PC-3 (cell line): ENCODE data around the gene SLC6A17. TPM values are rescaled to one million over a fixed set of nuclear protein-coding genes. Genes with fewer than 3 reads are reported as not detected.
A peak's percentile ranks its signal among the peaks of the same experiment; 100 is the strongest.

Source experiments
- ATAC-seq: fragments of 200-7000 bp; cut with Tn5 transposase; 2 replicates; pipeline ENCODE4 v1.9.1; 2020; ENCODE audit warnings: mild to moderate bottlenecking, moderate library complexity
- BruUV-seq: library from RNA; stranded (reverse); fragments of 400-500 nt; replicated peaks from 2 replicates; lab custom pipeline; 2021; lab: Mats Ljungman, UMichigan
- CTCF ChIA-PET: fragments of 300-600 bp; sonication (Branson Sonifier 250); formaldehyde crosslinking; loops from one replicate; lab custom pipeline; 2022; ENCODE audit warnings: antibody characterized with exemption; lab: Charles Lee
- POLR2A ChIA-PET: fragments of 300-600 bp; sonication (Branson Sonifier 250); formaldehyde crosslinking; loops from one replicate; lab custom pipeline; 2022; ENCODE audit warnings: antibody characterized with exemption; ENCODE audit not compliant: unreplicated experiment; lab: Charles Lee
- DNase-seq: peaks from one replicate; pipeline ENCODE4 v3.0.0-alpha.2; 2015
- H2AFZ ChIP-seq: fragments of 300-600 bp; sonication (generic); 2 replicates; pipeline ENCODE4 v1.6.0; 2016; ENCODE audit warnings: antibody characterized with exemption, low read length
- H3F3A ChIP-seq: fragments of 300-600 bp; sonication (generic); one replicate; pipeline ENCODE4 v1.6.0; 2017; ENCODE audit warnings: antibody characterized with exemption, low read length, control low read depth, mild to moderate bottlenecking; ENCODE audit not compliant: unreplicated experiment
- H3K27ac ChIP-seq: fragments of 300-600 bp; sonication (generic); 2 replicates; pipeline ENCODE4 v1.5.1; 2016; ENCODE audit warnings: mild to moderate bottlenecking, low read length
- H3K27me3 ChIP-seq: fragments of 300-600 bp; sonication (generic); 2 replicates; pipeline ENCODE4 v1.6.1; 2016; ENCODE audit warnings: low read length, mixed read lengths
- H3K36me3 ChIP-seq: fragments of 300-600 bp; sonication (generic); 2 replicates; pipeline ENCODE4 v1.6.1; 2016; ENCODE audit warnings: low read depth, mixed run types, low read length, mixed read lengths
- H3K4me1 ChIP-seq: fragments of 300-600 bp; sonication (generic); 2 replicates; pipeline ENCODE4 v1.5.1; 2016; ENCODE audit warnings: low read length; ENCODE audit not compliant: insufficient read depth
- H3K4me2 ChIP-seq: fragments of 300-600 bp; sonication (generic); 2 replicates; pipeline ENCODE4 v1.6.0; 2016; ENCODE audit warnings: low read length
- H3K4me3 ChIP-seq: fragments of 300-600 bp; sonication (generic); 2 replicates; pipeline ENCODE4 v1.5.1; 2016; ENCODE audit warnings: mild to moderate bottlenecking, low read length, mixed read lengths
- H3K79me2 ChIP-seq: fragments of 300-600 bp; sonication (generic); 2 replicates; pipeline ENCODE4 v1.6.1; 2017; ENCODE audit warnings: low read length, mixed read lengths
- H3K9ac ChIP-seq: fragments of 300-600 bp; sonication (generic); 2 replicates; pipeline ENCODE4 v1.6.0; 2016; ENCODE audit warnings: mild to moderate bottlenecking, low read length
- H3K9me2 ChIP-seq: fragments of 300-600 bp; sonication (generic); replicated peaks from 2 replicates; pipeline ENCODE4 v1.6.1; 2016; ENCODE audit warnings: mixed run types, low read length, mixed read lengths
- H3K9me3 ChIP-seq: fragments of 300-600 bp; sonication (generic); 2 replicates; pipeline ENCODE4 v1.6.1; 2016; ENCODE audit warnings: low read length, mixed read lengths
- H4K20me1 ChIP-seq: fragments of 300-600 bp; sonication (generic); 2 replicates; pipeline ENCODE4 v1.6.1; 2016; ENCODE audit warnings: low read length, mixed read lengths
- CTCF ChIP-seq: fragments of 300-600 bp; sonication (generic); conservative IDR thresholded peaks from 2 replicates; pipeline ENCODE4 v1.5.1; 2017; ENCODE audit warnings: antibody characterized with exemption, low read depth, mild to moderate bottlenecking, low read length
- EZH2 ChIP-seq: fragments of 300-600 bp; sonication (generic); IDR thresholded peaks from one replicate; pipeline ENCODE4 v1.6.1; 2017; ENCODE audit warnings: antibody characterized with exemption, mild to moderate bottlenecking, low read length; ENCODE audit not compliant: unreplicated experiment
- EZH2phosphoT487 ChIP-seq: fragments of 300-600 bp; sonication (generic); IDR thresholded peaks from 2 replicates; pipeline ENCODE4 v1.6.1; 2018; ENCODE audit warnings: mild to moderate bottlenecking, antibody characterized with exemption, low read length, borderline replicate concordance
- intact Hi-C: fragments of 100-400 bp; cut with micrococcal nuclease; formaldehyde crosslinking; loops from 2 replicates; pipeline ENCODE4 v1.9.0; 2023
- total RNA-seq: library from RNA; depleted of rRNA; stranded (reverse); fragments of >200 nt; gene quantifications from 2 replicates; pipeline ENCODE4 v1.2.3, GENCODE V29; 2014

Gene SLC6A17
- total RNA-seq, 1 experiment from 2014 or later, result not detected

- CTCF ChIA-PET, result interaction anchor here (0.5 to 4.3 kb wide), 2 partner anchors 91 to 103 kb away, joined by 4 to 53 read pairs; no protein-coding TSS in a partner anchor
- peak within 1 kb of the TSS; percentile 99 for H3K4me2 ChIP-seq
- H3K4me3 ChIP-seq, result peak within 1 kb of the TSS; percentile 83
- ATAC-seq (peak; percentile 78), DNase-seq (peak; percentile 79)
- no peaks in the 10 kb centered on the region; the same call in 1 of the 2 replicates for H4K20me1 ChIP-seq
- no peaks in the 10 kb centered on the region for H3F3A ChIP-seq
- H3K9ac ChIP-seq, result peak within 1 kb of the TSS; percentile 63
- no peak for TF ChIP-seq EZH2
- TF ChIP-seq EZH2phosphoT487, result no peak
- TF ChIP-seq CTCF, result no peak
- no peaks in the 10 kb centered on the region for H3K9me2 ChIP-seq
- no peaks in the 10 kb centered on the region for H3K9me3 ChIP-seq
- peak within 1 kb of the TSS; percentile 95 for H2AFZ ChIP-seq
- intact Hi-C loops, result no loop called here
- peaks cover 30% of the 10 kb centered on the region; the same call in 1 of the 2 replicates for H3K4me1 ChIP-seq
- no TSS peak for BruUV-seq
- no peak within 1 kb of the TSS for H3K27ac ChIP-seq
- no peaks in the 10 kb centered on the region for H3K36me3 ChIP-seq
- H3K27me3 ChIP-seq, result no peaks in the 10 kb centered on the region
- POLR2A ChIA-PET, result no interaction called here
- no peaks in the 10 kb centered on the region for H3K79me2 ChIP-seq
These were observed 59.7 kb downstream of the SLC6A17 start, which contains the start of gene KCNC4 for GRCh38 chr1:110209715-110210603. TSS of gene KCNC4 (plus strand) at chr1:110210314. CDS start at chr1:110211500, 1,186 bp downstream.

- Histone ChIP-seq H3K9me2 (no peaks in the 10 kb centered on the region), H3K4me3 (peak overlapping the region; percentile 83), H3K27ac (no peak overlapping the region), H3K36me3 (no peaks in the 10 kb centered on the region), H3K27me3 (no peaks in the 10 kb centered on the region), H3K79me2 (no peaks in the 10 kb centered on the region), H3K9me3 (no peaks in the 10 kb centered on the region), H2AFZ (peak overlapping the region; percentile 95), H3K9ac (peak overlapping the region; percentile 63), H3F3A (no peaks in the 10 kb centered on the region), H3K4me2 (peak overlapping the region; percentile 99), H4K20me1 (no peaks in the 10 kb centered on the region; the same call in 1 of the 2 replicates), H3K4me1 (peaks cover 30% of the 10 kb centered on the region; the same call in 1 of the 2 replicates)
- CTCF ChIA-PET, result interaction anchor here (0.5 kb wide), 1 partner anchor 90 kb away, joined by 4 read pairs; no protein-coding TSS in a partner anchor
- DNase-seq, result peak; percentile 27
- POLR2A ChIA-PET, result no interaction called here
- TF ChIP-seq EZH2phosphoT487, result no peak
- TF ChIP-seq CTCF, result no peak
- no peak for TF ChIP-seq EZH2
- ATAC-seq, result peak; percentile 23
- intact Hi-C loops, result no loop called here
- BruUV-seq, result no TSS peak
These were observed 60.6 kb downstream of the SLC6A17 start for GRCh38 chr1:110210604-110211495.
